ENCODE results near the gene MTMR3.
"Not testable (repeated sequence)": the region's sequence is repeated elsewhere in the genome, so short reads cannot be mapped to it uniquely, and the experiment has no call there.

The MTMR3 gene

DNA sequence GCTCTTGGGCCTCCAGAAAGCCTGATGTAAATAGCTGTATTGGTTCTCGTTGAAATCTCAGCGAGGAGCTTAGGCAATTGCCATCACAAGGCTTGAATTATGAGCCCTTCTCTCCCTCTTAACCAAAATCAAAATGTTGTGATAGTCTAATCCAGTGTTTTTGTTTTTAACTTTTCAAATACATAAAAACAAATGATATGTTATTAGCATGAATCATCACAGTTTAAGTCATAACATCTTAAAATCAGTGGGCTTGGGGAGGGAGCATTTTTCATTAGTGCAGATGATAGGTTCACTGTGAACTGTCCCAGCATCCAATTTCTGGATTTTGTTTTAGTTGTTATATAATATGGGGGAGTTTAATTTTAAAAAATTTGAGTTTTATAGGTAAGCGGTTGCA lies 148.4 kb downstream of the MTMR3 start:
- DNase-seq = no peak

DNA sequence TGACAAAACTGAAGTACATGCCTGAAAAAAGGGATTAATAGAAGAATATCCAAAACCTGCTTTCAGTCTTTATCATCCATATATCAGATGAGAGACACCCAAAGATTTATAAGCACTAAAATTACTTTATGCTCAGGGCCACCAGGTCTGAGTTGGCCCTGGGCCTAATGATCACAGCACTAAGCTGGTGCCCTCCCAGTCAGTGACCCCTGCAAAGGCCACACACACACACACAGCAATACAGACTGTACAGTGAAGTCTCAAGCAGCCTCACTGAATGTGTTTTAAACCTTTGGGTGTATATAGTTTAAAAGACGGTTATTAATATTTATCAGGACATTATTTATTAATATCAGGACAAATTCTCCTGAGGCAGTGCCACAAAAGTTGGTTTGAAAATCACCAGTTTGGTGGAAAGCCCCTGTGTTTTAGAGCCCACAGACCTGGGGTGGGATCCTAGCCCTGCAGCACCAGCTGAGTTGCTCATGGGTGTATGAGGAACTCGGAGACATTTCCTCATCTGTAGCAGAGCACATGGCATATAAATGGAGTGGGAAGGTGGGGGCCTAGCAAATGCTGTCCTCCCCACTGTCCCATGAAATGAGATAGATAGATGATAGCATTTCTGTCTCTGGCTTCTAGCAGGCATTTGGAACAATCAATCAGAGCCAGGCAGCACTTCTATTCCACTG lies 148.9 kb downstream of the MTMR3 start:
- DNase-seq = no peak

DNA sequence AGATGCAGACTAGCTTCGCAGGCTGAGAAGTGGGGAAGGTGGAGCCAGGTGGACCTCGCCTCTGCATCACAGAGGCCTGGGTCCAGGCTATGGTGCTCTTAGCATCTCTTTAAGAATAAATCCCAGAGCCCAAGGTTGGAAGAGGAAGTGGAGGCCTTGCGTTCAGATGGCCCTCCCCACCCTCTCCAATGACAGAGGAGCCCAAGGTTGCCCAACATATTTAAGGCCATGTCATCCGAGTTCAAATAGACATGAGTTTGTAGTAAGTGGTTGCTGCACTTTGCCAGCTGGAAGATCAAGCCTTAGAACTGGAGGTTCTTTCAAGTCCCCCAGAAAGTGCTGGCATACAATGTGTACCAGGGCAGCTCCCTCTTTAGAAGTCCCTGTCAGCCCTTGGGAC lies 150.2 kb downstream of the MTMR3 start:
- no peak for DNase-seq

GRCh38 chr22:30033901-30034300 lies 150.9 kb downstream of the MTMR3 start:
- DNase-seq = no peak

- DNase-seq = no peak
These were observed 153.7 kb downstream of the MTMR3 start for GRCh38 chr22:30036656-30037055.

DNA sequence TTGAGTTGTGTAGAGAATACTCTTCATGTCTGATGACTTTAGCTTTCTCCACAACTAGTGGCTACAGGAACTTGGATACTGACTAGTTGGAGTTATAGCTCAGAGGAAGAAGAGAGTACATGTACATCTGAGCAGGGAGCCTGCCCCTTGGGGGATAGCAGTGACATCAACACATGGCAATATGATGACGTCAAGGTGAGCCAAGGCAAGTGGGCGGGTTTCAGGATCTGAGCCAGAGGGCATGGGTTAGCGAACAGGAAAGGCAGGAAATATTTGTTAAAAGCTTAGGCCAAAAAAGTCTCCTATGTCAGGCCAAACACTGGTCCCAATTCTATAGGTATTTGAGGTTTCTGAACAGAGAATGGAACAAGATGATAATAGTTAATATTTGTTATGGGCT lies 155.2 kb downstream of the MTMR3 start:
- DNase-seq = no peak

DNA sequence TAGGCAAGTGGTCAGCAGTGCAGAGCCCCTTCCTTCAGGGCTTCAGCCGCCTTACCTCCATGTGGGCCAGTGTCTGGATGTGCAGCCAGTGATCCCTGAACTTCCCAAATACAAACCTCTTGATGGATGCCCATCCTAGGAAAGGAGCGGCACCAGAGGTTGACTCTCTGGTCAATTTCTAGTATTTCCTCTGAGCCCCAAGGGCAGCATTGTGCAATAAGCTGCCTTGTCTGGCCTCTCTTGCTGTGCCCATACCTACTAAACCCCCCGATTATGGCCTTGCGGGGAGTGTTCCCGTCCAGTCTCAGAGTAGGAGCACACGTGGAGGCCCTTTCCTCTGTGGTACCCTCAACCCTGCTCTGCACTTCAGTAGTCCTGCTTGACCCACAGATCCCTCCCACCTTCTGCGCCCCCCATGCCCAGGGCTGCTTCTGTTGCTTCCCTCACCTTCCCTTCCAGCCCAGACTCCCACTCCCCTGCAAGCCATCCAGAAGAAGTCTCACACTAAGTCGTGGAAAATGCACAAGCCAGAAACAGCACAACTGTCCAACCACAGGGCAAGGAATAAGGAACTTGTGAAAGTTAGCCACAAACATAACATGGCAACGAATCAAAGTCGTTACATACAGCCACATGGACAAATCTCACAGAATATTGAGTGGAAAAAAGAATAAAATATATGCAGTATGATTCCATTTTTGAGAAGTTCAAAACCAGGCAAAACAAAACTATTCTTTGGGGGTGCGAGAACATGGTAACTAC lies 157.7 kb downstream of the MTMR3 start:
- DNase-seq = no peak

DNA sequence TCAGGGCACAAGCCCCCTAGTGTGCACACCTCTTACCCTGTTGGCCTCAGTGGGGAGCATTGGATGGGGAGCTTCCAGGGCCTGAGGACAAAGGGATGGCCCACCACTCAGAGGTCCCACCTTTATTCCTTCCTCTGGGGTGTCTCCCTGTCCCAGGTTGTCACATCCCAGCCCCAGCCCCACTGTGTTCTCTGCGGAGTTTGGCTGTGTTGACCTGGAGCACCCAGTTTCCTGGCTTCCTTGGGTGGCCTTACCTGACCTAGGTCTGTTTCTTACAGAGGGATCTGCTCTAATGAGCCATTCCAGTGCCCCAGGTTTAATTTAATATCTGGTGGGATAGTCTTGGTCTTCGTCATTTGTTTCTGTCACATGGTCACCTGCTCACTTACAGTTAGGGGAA lies 158.5 kb downstream of the MTMR3 start:
- no peak for DNase-seq

DNA sequence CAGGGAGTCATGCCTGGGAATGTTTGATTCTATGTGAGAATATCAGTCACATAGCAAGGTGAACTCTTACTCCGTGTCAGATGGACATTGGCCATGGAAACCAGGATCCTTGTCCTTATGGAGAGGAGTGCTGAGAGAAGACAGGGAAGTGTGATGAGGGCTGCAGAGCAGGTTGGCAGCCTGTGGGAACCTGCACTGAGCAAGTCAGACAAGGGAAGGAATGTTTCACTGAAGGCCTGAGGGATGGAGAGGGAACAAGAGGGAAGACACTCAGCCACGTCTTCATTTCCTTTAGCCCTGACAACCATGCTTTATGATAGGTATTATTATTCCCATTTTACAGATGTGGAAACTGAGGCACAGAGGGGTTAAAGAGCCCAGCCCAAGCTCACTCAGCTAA lies 158.9 kb downstream of the MTMR3 start:
- DNase-seq = no peak

DNA sequence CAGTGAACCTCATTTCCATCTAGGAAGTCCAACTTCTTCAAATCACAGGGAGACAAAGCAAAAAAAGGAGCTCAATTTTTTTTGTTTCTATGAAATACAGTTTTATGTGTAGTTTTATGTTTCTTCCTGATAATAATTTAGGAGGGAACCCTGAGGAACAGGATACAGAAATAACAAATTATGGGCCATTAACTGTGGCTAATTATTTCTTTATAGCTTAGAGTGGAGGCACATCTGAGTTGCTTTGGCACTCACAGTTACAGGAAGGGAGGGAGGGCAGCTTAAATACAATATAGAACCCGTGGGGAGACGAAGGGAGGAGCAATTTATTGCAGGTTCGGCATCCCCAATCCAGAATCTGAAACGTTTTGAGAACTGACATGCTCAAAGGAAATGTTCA lies 160.2 kb downstream of the MTMR3 start:
- DNase-seq = no peak

GRCh38 chr22:30044369-30044768 lies 161.4 kb downstream of the MTMR3 start:
- DNase-seq = peak; percentile 25

DNA sequence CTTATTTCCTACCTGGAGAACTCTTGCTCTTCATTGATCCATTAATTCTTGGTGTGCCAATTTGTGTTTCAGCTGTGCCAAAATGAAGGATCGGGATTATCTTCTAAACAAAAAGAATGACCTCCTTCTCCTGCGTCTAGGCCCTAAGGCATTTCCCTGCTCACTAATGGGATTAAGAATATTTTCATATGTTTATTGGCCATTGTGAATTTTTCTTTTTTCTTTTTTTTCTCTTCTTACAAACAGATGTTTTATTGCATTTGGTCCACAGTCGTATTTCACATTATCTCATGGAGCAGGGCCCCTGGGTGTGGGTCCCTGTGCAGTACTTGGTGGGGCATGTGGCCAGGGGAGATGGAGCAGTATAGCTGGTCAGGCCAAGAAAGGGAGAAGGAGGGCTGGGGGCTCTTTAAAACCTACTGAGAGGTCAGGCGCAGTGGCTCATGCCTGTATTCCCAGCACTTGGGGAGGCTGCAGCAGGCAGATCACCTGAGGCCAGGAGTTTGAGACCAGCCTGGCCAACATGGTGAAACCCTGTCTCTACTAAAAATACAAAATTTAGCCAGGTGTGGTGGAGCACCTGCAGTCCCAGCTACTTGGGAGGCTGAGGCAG lies 162.0 kb downstream of the MTMR3 start:
- no peak for DNase-seq

DNA sequence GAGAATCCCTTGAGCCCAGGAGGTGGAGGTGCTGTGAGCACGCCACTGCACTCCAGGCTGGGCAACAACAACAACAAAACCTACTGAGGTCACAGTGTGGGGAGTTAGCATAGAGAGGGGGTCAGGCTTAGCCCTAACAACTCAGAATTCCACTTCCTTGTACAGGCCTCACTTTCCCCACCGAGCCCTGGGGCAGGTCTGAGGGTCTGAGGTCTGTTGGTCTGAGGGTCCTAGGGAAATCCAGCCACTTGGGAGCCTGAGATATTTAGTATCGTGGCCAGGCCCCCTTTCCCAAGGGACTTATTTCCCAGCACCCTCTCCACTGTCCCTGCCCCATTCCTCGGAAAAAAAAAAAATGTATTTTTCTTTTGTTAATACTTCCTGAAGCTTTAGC lies 162.5 kb downstream of the MTMR3 start:
- DNase-seq = no peak

DNA sequence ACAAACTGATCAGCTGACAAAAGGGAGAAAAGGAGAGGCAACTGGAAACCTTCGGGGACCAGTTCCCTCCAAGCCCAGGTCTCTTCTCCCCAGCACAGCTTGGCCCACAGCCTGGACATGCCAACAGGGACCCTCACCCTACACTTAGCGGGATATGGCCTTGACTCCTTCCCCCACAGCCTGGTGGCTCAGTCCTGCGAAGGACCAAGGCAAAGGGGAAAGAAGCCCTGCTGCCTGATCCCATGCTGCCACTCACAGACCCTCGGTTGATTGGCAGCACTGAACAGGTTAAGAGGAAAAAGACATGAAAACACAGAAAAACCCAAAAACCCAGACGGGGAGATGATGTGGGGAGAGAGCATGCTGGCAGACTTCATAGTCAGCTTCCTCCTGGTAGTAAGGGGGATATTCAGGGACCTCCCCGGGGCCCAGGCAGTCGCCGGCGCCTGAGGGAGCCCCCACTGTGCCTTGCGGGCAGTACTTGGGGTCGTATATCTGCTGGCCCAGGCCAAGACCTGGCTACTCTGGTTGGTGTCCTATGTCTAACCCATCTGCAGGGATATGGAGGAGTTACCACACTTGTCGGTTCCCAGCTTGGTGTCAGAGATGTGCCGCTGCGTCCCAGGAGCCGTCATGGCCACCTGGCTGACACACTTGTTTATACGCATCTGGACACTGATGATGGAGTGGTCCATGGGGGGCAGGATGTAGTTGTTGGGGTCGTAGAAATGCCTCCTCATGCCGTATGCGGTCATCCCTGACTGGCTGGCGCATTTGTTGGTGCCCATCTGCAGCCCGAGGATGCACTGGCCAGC lies 163.1 kb downstream of the MTMR3 start:
- DNase-seq = no peak

DNA sequence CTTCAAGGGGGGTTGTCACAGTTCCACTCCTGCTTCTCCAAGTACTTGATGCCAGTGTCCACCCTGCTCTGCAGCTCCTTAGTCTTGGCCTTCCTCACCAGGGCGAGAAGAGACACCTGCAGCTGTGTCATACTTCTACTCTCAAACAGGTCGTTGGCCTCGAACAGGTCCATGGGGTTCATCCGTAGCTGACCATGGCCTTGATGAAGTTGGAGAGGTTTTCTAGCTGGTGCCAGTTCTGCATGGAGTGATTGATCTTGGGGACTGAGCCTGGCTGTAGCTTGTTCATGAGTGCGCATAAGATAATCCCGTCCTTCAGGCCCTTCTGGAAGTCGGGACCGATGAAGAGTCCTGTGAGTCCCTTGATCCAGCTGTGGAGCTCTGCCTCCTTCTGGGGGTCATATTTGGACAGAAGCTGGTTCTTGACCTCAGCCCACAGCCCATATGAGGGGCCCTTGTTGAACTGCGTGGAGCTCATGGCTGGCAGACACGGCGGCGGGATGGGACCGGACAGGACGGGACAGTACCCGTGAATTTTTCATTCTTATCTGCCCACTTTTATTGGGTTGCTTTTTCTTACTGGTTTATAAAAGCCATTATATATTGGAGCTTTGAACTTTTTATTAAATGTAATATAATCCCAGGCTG lies 163.9 kb downstream of the MTMR3 start:
- no peak for DNase-seq

- DNase-seq = peak; percentile 61
These were observed 164.4 kb downstream of the MTMR3 start for GRCh38 chr22:30047364-30047738.

- no peak for DNase-seq
These were observed 165.7 kb downstream of the MTMR3 start for GRCh38 chr22:30048681-30049080.

DNA sequence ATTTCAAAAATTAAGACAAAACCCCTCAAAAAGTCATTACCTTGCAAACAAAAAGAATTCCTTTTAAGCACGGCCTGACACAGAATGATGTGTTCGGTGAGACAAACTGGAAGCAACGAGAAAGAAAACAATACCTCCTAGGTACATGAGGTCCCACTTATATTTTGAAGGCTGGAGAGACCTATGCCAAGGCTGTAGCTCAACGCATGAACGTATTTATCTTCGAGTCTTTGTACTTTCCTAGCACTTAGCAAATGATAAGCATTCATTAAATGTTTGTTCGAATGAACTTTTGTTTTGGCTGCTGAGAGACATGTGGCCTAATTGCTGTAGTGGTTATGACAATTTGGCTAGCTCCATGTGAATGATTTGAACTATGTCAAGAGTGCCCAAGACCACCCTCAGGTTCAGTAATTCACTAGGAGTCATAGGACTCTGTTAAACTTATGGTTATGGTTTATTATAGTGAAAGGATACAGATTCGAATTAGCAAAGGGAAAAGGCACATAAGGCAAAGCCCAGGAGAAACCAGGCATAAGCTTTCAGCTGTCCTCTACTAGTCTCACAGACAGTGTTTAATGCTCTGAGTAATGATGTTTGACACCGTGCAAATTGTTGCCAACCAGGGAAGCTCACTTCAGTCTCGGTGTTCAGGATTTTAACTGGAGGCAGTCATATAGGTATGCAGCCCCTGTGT lies 171.2 kb downstream of the MTMR3 start:
- DNase-seq = no peak

- DNase-seq = no peak
These were observed 171.7 kb downstream of the MTMR3 start for GRCh38 chr22:30054764-30055069.

DNA sequence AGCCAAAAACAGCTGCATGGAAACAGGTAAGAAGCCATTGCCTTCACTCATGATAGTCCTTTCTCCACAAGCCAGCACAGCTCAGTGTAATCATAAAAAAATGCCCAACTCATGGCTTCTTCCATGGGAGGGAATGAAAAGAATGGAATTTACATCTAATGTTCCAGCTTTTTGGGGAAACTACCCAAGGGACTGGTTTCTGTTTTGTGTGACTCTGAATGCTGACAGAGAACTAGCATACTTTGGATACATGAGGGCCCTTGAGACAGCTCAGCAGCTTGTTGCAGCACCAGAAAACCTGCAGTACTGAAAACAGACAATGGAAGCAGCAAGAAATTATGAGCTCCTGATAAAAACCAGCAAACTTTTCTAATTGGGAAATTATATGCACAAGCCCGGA lies 173.0 kb downstream of the MTMR3 start:
- no peak for DNase-seq

GRCh38 chr22:30057375-30057774 lies 174.4 kb downstream of the MTMR3 start:
- DNase-seq = no peak

DNA sequence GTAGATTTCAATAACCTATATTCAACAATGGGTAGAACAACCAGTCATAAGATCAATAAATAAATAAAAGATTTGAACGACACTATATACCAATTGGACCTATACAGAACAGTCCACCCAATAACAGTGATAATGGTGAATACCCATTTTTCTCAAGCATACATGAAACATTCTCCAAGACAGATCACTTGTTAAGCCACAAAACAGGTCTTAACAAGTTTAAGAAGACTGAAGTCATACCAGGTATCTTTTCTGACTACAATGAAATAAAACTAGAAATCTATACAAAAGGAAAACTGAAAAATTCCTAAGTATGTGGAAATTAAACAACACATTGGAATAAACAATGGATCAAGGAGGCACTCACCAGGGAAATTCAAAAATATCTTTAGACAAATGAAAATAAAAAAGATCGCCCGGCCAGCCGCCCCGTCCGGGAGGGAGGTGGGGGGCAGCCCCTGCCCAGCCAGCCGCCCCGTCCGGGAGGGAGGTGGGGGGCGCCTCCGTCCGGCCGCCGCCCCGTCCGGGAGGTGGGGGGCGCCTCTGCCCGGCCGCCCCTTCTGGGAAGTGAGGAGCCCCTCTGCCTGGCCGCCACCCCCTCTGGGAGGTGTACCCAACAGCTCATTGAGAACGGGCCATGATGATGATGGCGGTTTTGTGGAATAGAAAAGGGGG lies 176.5 kb downstream of the MTMR3 start:
- DNase-seq = not testable (repeated sequence)

Data from NCI-H2029 (cell line).